ENCODE measurements around the gene LRRC30.

GRCh38 chr18:7267973-7268372 lies 37.1 kb downstream of the LRRC30 start:
- TF ChIP-seq CTCF (optimal IDR thresholded peaks at IDR 0.05 in 1 of 3, IDR thresholded peaks at IDR 0.05 in 1 of 3, conservative IDR thresholded peaks at IDR 0.05 in 1 of 3; ENCODE audit: extremely low read depth in 1 of 3, insufficient read depth in 2 of 3, low read length in 3 of 3), result no peak
- TF ChIP-seq EZH2 (IDR thresholded peaks at IDR 0.05; ENCODE audit: low read length), result no peak

Measured in keratinocyte (primary cell).